Lung (tissue), 12 donors: ENCODE results near the gene CCL4L2. TPM values are rescaled to one million over a fixed set of nuclear protein-coding genes. Genes with fewer than 3 reads are reported as not detected.
"Not testable (repeated sequence)": the region's sequence is repeated elsewhere in the genome, so short reads cannot be mapped to it uniquely, and the experiment has no call there.

Source experiments
- ATAC-seq: fragments of 200-7000 bp; cut with Tn5 transposase; one replicate; pipeline ENCODE4 v1.9.1; 2020; ENCODE audit warnings: moderate number of reproducible peaks; ENCODE audit not compliant: insufficient read depth, low FRiP score
- DNase-seq, 3 donors: peaks; one replicate each; pipeline ENCODE4 v3.0.0-alpha.2; 2013 to 2017
- H3K27ac ChIP-seq, 2 donors: one replicate each; pipeline ENCODE4 v1.5.1; 2013; ENCODE audit warnings: mild to moderate bottlenecking in 2 of 2, moderate library complexity in 2 of 2, control low read depth in 1 of 2, inconsistent platforms in 1 of 2, low read depth in 1 of 2, low read length in 1 of 2
- H3K27me3 ChIP-seq, 3 donors: one replicate each; pipeline ENCODE4 v1.5.1; 2013; ENCODE audit warnings: low read length in 2 of 3; ENCODE audit not compliant: control insufficient read depth in 3 of 3, insufficient read depth in 3 of 3
- H3K36me3 ChIP-seq, 4 donors: one replicate each; pipeline ENCODE4 v1.5.1; 2013; ENCODE audit warnings: low read length in 4 of 4, mild to moderate bottlenecking in 1 of 4, moderate library complexity in 1 of 4; ENCODE audit not compliant: control insufficient read depth in 4 of 4, insufficient read depth in 4 of 4
- H3K4me1 ChIP-seq, 5 donors: one replicate each; pipeline ENCODE4 v1.5.1; 2013; ENCODE audit warnings: low read length in 5 of 5, mild to moderate bottlenecking in 2 of 5, moderate library complexity in 1 of 5; ENCODE audit not compliant: control insufficient read depth in 5 of 5, insufficient read depth in 5 of 5
- H3K4me3 ChIP-seq: one replicate; pipeline ENCODE4 v1.5.1; 2013; ENCODE audit warnings: mild to moderate bottlenecking, control low read depth, moderate library complexity
- H3K9ac ChIP-seq, 2 donors: one replicate each; pipeline ENCODE4 v1.5.1; 2013; ENCODE audit warnings: low read length in 2 of 2, control low read depth in 1 of 2; ENCODE audit not compliant: insufficient read depth in 1 of 2
- H3K9me3 ChIP-seq, 4 donors: one replicate each; pipeline ENCODE4 v1.5.1; 2013; ENCODE audit warnings: low read length in 3 of 4, mild to moderate bottlenecking in 1 of 4, moderate library complexity in 1 of 4; ENCODE audit not compliant: control insufficient read depth in 4 of 4, insufficient read depth in 3 of 4
- CTCF ChIP-seq: IDR thresholded peaks from 2 replicates; pipeline ENCODE4 v1.5.1; 2012; ENCODE audit warnings: mild to moderate bottlenecking; ENCODE audit errors: control extremely low read depth, extremely low read depth
- WGBS, 2 donors: extraction: QIAGEN DNeasy Blood & Tissue Kit; methylation state at CpG; one replicate each; pipeline ENCODE4 v1.1.7; 2013; 5-methylcytosine and 5-hydroxymethylcytosine counted together
- polyA plus RNA-seq, 2 donors: library from polyadenylated mRNA; stranded (reverse); fragments of 200-250 nt; gene quantifications; one replicate each; pipeline ENCODE4 v1.2.1, GENCODE V29; 2013
- total RNA-seq, 2 donors: library from RNA; depleted of rRNA in 1 of 2; stranded (reverse); fragments of >200 nt in 1 of 2; gene quantifications; one replicate each; pipeline ENCODE4 v1.2.1, GENCODE V29; 2014 to 2021
- donor health status: control.
- donor health status: control.
- donor health status: Bipolar disorder and iron deficiency.
- donor health status: healthy.
- donor health status: DM: yes; HTN: yes; CAD: no.

Gene CCL4L2
- total and polyA plus RNA-seq, 4 donors, result 4.5 to 125 (median 31.4) TPM

GRCh38 chr17:36203335-36203734 is 7.5 kb upstream of the CCL4L2 start:
- ATAC-seq (no peak), DNase-seq (no peak)
- H3K4me3 ChIP-seq, result no peak overlapping the region
- H3K4me1 ChIP-seq, result no peaks in the 10 kb centered on the region
- H3K27ac ChIP-seq, result no peak overlapping the region
- WGBS, 2 donors, result 83 to 86% methylated on average over 3 of the region's 3 CpGs
- H3K9ac ChIP-seq, result no peak overlapping the region
- no peaks in the 10 kb centered on the region for H3K27me3 ChIP-seq
- TF ChIP-seq CTCF, result no peak
- no peaks in the 10 kb centered on the region for H3K9me3 ChIP-seq
- no peaks in the 10 kb centered on the region for H3K36me3 ChIP-seq

GRCh38 chr17:36204724-36205500 is 6.0 kb upstream of the CCL4L2 start:
- Histone ChIP-seq H3K4me1 (no peaks in the 10 kb centered on the region), H3K27me3 (no peaks in the 10 kb centered on the region), H3K27ac (no peak overlapping the region), H3K36me3 (no peaks in the 10 kb centered on the region), H3K4me3 (no peak overlapping the region), H3K9me3 (no peaks in the 10 kb centered on the region), H3K9ac (no peak overlapping the region)
- no peak for DNase-seq
- no peak for ATAC-seq
- 78 to 89% methylated on average over 7 of the region's 7 CpGs for WGBS, 2 donors
- TF ChIP-seq CTCF, result no peak

- Histone ChIP-seq H3K36me3 (no peaks in the 10 kb centered on the region), H3K4me1 (no peaks in the 10 kb centered on the region), H3K9me3 (no peaks in the 10 kb centered on the region), H3K27me3 (no peaks in the 10 kb centered on the region), H3K27ac (no peak overlapping the region), H3K4me3 (no peak overlapping the region), H3K9ac (no peak overlapping the region)
- 71 to 82% methylated on average over 4 of the region's 4 CpGs for WGBS, 2 donors
- ATAC-seq (no peak), DNase-seq (no peak)
- TF ChIP-seq CTCF, result no peak
These were observed 5.0 kb upstream of the CCL4L2 start for GRCh38 chr17:36205637-36206485.

- H3K4me3 ChIP-seq, ATAC-seq, DNase-seq, H3K9ac ChIP-seq, H3K27ac ChIP-seq, H3K36me3 ChIP-seq, H3K9me3 ChIP-seq, H3K27me3 ChIP-seq, H3K4me1 ChIP-seq: not testable (repeated sequence)
- 26 to 40% methylated on average over 1 of the region's 1 CpG for WGBS, 2 donors
These were observed 4.4 kb upstream of the CCL4L2 start for GRCh38 chr17:36206486-36206821.

- H3K27me3 ChIP-seq, H3K36me3 ChIP-seq, H3K27ac ChIP-seq, H3K9ac ChIP-seq, DNase-seq, H3K9me3 ChIP-seq, H3K4me3 ChIP-seq, H3K4me1 ChIP-seq, ATAC-seq: not testable (repeated sequence)
- 71 to 72% methylated on average over 5 to 6 of the region's 6 CpGs for WGBS, 2 donors
These were observed 3.5 kb upstream of the CCL4L2 start for GRCh38 chr17:36207383-36207782.
